ENCODE data around the gene TBC1D7.

DNA sequence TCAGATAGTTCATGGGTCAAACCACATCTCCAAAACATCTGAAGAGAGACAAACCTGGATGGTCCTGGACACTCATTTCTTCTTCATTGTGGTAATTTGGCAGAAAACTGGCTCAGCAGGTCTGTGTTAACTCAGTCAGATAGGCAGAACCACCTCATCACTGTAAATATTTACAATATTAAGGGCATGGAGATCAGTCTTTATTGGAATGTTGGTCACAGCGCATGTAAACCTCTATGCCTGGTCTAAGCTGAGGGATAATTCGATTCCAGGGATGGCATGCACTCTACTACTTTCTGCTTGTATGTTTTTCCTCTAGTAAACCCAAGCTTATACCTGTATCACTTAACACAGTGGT lies 4.0 kb upstream of the TBC1D7 start:
- TF ChIP-seq, protein P1, sequence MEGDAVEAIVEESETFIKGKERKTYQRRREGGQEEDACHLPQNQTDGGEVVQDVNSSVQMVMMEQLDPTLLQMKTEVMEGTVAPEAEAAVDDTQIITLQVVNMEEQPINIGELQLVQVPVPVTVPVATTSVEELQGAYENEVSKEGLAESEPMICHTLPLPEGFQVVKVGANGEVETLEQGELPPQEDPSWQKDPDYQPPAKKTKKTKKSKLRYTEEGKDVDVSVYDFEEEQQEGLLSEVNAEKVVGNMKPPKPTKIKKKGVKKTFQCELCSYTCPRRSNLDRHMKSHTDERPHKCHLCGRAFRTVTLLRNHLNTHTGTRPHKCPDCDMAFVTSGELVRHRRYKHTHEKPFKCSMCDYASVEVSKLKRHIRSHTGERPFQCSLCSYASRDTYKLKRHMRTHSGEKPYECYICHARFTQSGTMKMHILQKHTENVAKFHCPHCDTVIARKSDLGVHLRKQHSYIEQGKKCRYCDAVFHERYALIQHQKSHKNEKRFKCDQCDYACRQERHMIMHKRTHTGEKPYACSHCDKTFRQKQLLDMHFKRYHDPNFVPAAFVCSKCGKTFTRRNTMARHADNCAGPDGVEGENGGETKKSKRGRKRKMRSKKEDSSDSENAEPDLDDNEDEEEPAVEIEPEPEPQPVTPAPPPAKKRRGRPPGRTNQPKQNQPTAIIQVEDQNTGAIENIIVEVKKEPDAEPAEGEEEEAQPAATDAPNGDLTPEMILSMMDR (conservative IDR thresholded peaks at IDR 0.05 in 1 of 2, IDR thresholded peaks at IDR 0.05 in 1 of 2; ENCODE audit: extremely low read depth in 1 of 2, insufficient read depth in 1 of 2, low read depth in 1 of 2, low read length in 2 of 2), result no peak
- no peak for TF ChIP-seq EZH2 (IDR thresholded peaks at IDR 0.05; ENCODE audit: borderline replicate concordance, low read length)
